Measurements from ENCODE around the gene DNAH6. TPM values are rescaled to one million over a fixed set of nuclear protein-coding genes. Genes with fewer than 3 reads are reported as not detected.
"Not testable (repeated sequence)": the region's sequence is repeated elsewhere in the genome, so short reads cannot be mapped to it uniquely, and the experiment has no call there.

Gene DNAH6
- total and polyA plus RNA-seq, 11 donors: 0.05 to 0.75 (median 0.10) TPM; not detected in 2

DNA sequence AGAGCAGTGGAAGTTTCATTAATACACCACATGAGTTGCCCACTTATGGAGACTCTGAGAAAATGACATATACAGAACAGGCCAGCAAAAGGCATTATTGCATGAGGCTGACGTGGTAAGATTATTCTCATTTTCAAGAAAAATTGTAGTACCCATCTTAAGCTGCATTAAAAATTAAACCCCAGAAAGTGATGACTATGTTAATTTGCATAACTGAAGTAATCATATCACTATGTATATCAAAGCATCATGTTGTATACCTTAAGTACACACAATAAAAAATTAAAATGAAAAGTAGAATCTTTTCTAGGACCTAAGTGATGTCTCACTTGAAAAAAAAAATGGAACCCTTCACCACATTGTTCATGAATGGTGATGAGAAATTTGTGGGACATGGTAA is 32.0 kb downstream of the DNAH6 start:
- intact Hi-C loops (cut with DNase I): no loop called here
- Histone ChIP-seq H3K4me3 (no peak overlapping the region), H3K27ac (no peak overlapping the region), H3K9me3 (no peaks in the 10 kb centered on the region), H3K36me3 (no peaks in the 10 kb centered on the region), H3K4me1 (no peaks in the 10 kb centered on the region), H3K27me3 (no peaks in the 10 kb centered on the region)
- no peak for TF ChIP-seq POLR2A (IDR thresholded peaks at IDR 0.05)
- TF ChIP-seq, protein P1, sequence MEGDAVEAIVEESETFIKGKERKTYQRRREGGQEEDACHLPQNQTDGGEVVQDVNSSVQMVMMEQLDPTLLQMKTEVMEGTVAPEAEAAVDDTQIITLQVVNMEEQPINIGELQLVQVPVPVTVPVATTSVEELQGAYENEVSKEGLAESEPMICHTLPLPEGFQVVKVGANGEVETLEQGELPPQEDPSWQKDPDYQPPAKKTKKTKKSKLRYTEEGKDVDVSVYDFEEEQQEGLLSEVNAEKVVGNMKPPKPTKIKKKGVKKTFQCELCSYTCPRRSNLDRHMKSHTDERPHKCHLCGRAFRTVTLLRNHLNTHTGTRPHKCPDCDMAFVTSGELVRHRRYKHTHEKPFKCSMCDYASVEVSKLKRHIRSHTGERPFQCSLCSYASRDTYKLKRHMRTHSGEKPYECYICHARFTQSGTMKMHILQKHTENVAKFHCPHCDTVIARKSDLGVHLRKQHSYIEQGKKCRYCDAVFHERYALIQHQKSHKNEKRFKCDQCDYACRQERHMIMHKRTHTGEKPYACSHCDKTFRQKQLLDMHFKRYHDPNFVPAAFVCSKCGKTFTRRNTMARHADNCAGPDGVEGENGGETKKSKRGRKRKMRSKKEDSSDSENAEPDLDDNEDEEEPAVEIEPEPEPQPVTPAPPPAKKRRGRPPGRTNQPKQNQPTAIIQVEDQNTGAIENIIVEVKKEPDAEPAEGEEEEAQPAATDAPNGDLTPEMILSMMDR (IDR thresholded peaks at IDR 0.05): no peak
- no peak for DNase-seq
- no peak for ATAC-seq
- 75 to 94% (median 79%) methylated on average over 1 of the region's 1 CpG for WGBS, 4 donors

DNA sequence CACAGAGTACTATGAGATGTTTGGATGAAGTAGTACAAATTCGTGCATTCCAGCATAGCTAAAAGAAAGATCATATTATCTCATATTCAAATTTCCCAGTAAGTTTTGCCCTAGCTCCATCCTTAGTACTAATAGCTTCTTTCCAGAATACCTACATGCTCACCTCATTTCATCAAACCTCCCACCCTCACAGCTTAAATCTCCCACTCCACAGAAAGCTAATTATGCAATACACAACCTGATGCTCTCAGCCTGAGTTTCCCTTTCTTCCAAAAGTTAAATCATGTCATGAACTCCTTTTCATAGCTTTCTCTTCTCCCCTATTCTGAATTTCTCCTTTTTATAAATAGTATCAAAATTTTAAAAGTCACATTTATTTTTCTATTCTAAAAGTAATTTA is 34.6 kb downstream of the DNAH6 start:
- no peak for ATAC-seq
- Histone ChIP-seq H3K4me1 (no peaks in the 10 kb centered on the region), H3K27me3 (no peaks in the 10 kb centered on the region), H3K9me3 (no peaks in the 10 kb centered on the region), H3K27ac (no peak overlapping the region), H3K36me3 (no peaks in the 10 kb centered on the region), H3K4me3 (no peak overlapping the region)
- no peak for DNase-seq
- 61 to 75% (median 66%) methylated on average over 1 of the region's 1 CpG for WGBS, 4 donors
- no peak for TF ChIP-seq POLR2A (IDR thresholded peaks at IDR 0.05)
- TF ChIP-seq, protein P1 (IDR thresholded peaks at IDR 0.05): no peak
- intact Hi-C loops (cut with DNase I): no loop called here

DNA sequence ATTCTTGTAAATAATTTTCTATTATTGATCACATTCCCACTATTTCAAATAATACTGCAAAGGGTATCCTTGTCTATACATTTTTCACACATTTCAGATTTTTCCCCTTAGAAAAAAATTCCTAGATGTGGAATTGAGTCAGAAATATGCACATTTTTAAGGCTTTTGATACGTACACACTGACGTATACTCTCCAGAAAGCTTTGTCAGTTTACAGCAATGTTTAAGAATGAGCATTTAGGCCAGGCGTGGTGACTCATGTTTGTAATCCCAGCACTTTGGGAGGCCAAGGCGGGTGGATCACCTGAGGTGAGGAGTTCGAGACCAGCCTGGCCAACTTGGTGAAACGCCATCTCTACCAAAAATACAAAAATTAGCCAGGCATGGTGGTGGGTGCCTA is 35.2 kb downstream of the DNAH6 start:
- H3K4me3 ChIP-seq; DNase-seq; H3K36me3 ChIP-seq; H3K9me3 ChIP-seq; H3K4me1 ChIP-seq; ATAC-seq; intact Hi-C loops (cut with DNase I); H3K27ac ChIP-seq; H3K27me3 ChIP-seq: not testable (repeated sequence)
- WGBS, 4 donors: 88 to 93% (median 90%) methylated on average over 6 of the region's 6 CpGs

DNA sequence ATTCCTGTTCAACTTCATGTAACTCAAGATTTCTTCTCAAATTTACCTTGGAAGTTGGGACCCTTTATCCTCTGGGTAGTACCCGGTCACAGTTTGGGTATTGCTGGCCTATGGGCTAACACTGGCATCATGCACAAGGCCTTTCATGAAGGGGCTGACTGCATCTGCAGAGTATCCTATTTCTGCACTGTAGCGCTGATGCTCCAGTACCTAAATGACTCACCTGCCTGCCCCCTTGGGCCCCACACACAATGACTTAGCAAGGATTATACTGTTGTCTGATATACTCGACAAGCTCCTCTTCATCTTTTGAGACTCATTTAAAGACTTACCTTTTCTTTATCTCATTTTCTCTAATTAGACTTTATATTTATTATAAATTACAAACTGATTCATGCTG is 39.9 kb downstream of the DNAH6 start:
- intact Hi-C loops (cut with DNase I): no loop called here
- TF ChIP-seq, protein P1 (IDR thresholded peaks at IDR 0.05): no peak
- TF ChIP-seq POLR2A (IDR thresholded peaks at IDR 0.05): no peak
- H3K4me1 ChIP-seq: no peaks in the 10 kb centered on the region
- no peak for DNase-seq
- H3K4me3 ChIP-seq: no peak overlapping the region
- ATAC-seq: no peak
- H3K27ac ChIP-seq: no peak overlapping the region
- no peaks in the 10 kb centered on the region for H3K36me3 ChIP-seq
- H3K9me3 ChIP-seq: peaks cover 0 to 21% (median 12%) of the 10 kb centered on the region in 12 donors
- 85 to 95% (median 87%) methylated on average over 3 of the region's 3 CpGs for WGBS, 4 donors
- H3K27me3 ChIP-seq: no peaks in the 10 kb centered on the region

DNA sequence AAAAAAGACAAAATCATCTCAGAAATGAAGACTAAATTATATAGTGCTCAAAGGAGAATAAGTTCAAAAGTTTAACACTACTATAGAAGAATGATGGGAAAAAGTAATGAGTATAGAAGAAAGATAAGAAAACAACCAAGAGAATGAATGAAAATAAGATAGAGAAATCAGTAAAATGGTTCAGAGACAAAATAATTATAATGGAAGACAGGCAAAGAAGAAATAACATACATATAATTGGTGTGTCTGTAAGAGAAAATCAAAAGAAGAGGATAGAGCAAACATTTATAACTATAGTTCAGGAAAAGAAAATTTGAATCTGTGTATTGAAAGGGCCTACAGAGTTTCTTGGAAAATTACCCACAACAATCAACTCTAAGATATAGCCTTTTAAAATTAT is 43.5 kb downstream of the DNAH6 start:
- peaks cover 0 to 25% (median 12%) of the 10 kb centered on the region in 12 donors for H3K9me3 ChIP-seq
- no peaks in the 10 kb centered on the region for H3K27me3 ChIP-seq
- no peak for TF ChIP-seq POLR2A (IDR thresholded peaks at IDR 0.05)
- TF ChIP-seq, protein P1 (IDR thresholded peaks at IDR 0.05): no peak
- H3K4me1 ChIP-seq: no peaks in the 10 kb centered on the region
- DNase-seq: no peak
- intact Hi-C loops (cut with DNase I): no loop called here
- H3K4me3 ChIP-seq: no peak overlapping the region
- no peak for ATAC-seq
- no peak overlapping the region for H3K27ac ChIP-seq
- no peaks in the 10 kb centered on the region for H3K36me3 ChIP-seq

All from heart left ventricle (tissue), 16 donors.